Measurements from ENCODE around the gene NSF. TPM values are rescaled to one million over a fixed set of nuclear protein-coding genes. Genes with fewer than 3 reads are reported as not detected.
"Not testable (repeated sequence)": the region's sequence is repeated elsewhere in the genome, so short reads cannot be mapped to it uniquely, and the experiment has no call there.

NSF gene
- total and polyA plus RNA-seq, 12 donors = 7.5 to 101 (median 44.8) TPM

DNA sequence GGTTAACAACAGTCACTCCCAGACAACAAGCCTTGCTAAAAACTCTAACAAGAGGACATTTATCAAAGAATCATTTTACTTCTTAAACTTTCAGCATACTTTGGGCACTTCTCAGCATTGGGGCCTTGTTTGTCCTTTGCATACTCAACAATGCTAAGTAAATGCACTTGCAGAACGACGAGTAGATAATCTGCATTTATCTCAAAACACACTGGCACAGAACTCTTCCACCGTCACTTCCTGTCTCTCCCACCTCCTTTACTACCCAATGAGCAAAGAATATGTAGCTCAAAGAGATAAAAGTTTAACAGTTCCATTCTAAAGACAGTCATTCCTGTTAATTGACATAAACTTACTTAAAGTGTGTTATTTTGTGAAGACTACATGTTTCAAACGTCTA is 69.2 kb downstream of the NSF start:
- H3K36me3 ChIP-seq (replicated peaks in 1 of 2); H3K27ac ChIP-seq; H3K4me1 ChIP-seq (replicated peaks in 1 of 2); H3K4me3 ChIP-seq; DNase-seq; H3K27me3 ChIP-seq; H3K9me3 ChIP-seq (replicated peaks in 1 of 3); intact Hi-C loops (cut with DNase I): not testable (repeated sequence)
- 83% methylated on average over 2 of the region's 4 CpGs; no CpG with 5 or more reads in 3 of the 4 donors for WGBS, 4 donors

- H3K4me3 ChIP-seq; H3K4me1 ChIP-seq (replicated peaks in 1 of 2); DNase-seq; H3K9me3 ChIP-seq (replicated peaks in 1 of 3); intact Hi-C loops (cut with DNase I); H3K36me3 ChIP-seq (replicated peaks in 1 of 2); H3K27me3 ChIP-seq; H3K27ac ChIP-seq: not testable (repeated sequence)
- no CpG with 5 or more reads among the region's 1 CpG for WGBS, 4 donors
Observed at GRCh38 chr17:46663123-46663522, 72.7 kb downstream of the NSF start.

DNA sequence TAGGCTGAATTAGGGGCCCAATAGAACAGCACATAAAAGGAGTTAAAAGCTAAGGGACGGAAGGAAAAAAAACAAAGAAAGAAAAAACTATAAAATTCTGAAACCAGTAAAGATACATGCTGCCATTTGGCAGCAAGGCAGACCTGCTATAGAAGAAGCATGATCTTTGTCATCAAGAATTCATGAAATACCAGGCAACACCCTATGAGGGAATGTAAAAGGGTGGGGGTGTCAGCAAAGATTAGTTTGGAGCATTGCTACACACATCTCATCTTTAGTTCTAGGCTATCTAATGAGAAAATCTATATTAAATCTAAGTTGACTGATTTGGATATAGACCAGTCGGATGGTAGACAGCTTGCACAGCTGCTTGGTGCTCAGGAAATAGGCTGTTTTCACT is 73.1 kb downstream of the NSF start:
- H3K9me3 ChIP-seq (replicated peaks in 1 of 3); H3K36me3 ChIP-seq (replicated peaks in 1 of 2); intact Hi-C loops (cut with DNase I); DNase-seq; H3K4me3 ChIP-seq; H3K27ac ChIP-seq; H3K27me3 ChIP-seq; H3K4me1 ChIP-seq (replicated peaks in 1 of 2): not testable (repeated sequence)
- WGBS, 4 donors = no CpG with 5 or more reads among the region's 2 CpGs

- intact Hi-C loops (cut with DNase I); H3K9me3 ChIP-seq (replicated peaks in 1 of 3); H3K27me3 ChIP-seq; H3K36me3 ChIP-seq (replicated peaks in 1 of 2); H3K27ac ChIP-seq; H3K4me1 ChIP-seq (replicated peaks in 1 of 2); H3K4me3 ChIP-seq: not testable (repeated sequence)
- peak in 1 of 7 donors; percentile 4 for DNase-seq
- 70 to 83% (median 76%) methylated on average over 4 of the region's 5 CpGs for WGBS, 4 donors
Observed at GRCh38 chr17:46665969-46666368, 75.5 kb downstream of the NSF start.

DNA sequence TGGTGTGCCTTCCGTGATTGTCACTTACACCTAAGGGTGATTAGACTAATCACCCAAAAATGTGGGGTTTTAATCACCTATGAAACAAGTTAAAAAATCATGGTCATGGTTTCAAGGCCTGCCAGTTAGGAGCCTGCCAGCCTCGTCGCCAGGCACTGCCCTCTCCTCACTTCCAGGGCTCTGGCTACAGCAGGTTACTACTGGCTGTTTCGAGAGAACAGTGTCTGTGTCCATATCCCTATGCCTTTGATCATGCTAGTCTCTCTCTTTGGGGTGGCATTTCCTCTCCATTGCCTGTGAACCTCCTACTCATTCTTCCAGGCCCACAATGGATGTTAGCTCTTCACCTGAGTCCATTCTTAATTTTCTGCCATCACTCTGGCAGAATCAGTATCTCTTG is 80.3 kb downstream of the NSF start:
- H3K4me3 ChIP-seq; DNase-seq; H3K9me3 ChIP-seq (replicated peaks in 1 of 3); H3K36me3 ChIP-seq (replicated peaks in 1 of 2); H3K27ac ChIP-seq; H3K27me3 ChIP-seq; H3K4me1 ChIP-seq (replicated peaks in 1 of 2); intact Hi-C loops (cut with DNase I): not testable (repeated sequence)
- no CpG with 5 or more reads among the region's 4 CpGs for WGBS, 4 donors

DNA sequence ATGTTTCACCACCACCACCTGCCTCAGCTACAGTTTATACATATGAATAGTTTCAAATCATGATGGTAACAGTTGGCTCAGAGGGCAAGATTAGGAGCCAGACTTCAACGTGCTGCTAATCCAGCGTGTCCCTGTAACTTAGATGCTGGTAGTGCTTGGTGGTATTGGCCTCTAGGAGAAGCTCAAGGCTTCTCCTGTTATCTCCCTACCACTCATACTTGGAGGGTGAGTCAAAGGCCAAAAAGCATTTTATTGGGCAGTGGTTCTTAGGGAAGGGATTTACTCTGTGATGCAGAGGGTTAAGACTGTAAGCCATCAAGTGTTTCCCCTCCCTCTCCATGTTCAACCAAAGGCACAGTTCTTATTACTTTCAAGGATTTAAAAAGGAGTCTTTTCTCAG is 82.3 kb downstream of the NSF start:
- H3K27ac ChIP-seq; H3K27me3 ChIP-seq; DNase-seq; H3K36me3 ChIP-seq (replicated peaks in 1 of 2); H3K4me3 ChIP-seq; H3K4me1 ChIP-seq (replicated peaks in 1 of 2); H3K9me3 ChIP-seq (replicated peaks in 1 of 3); intact Hi-C loops (cut with DNase I): not testable (repeated sequence)
- WGBS, 4 donors = no CpG with 5 or more reads among the region's 2 CpGs

DNA sequence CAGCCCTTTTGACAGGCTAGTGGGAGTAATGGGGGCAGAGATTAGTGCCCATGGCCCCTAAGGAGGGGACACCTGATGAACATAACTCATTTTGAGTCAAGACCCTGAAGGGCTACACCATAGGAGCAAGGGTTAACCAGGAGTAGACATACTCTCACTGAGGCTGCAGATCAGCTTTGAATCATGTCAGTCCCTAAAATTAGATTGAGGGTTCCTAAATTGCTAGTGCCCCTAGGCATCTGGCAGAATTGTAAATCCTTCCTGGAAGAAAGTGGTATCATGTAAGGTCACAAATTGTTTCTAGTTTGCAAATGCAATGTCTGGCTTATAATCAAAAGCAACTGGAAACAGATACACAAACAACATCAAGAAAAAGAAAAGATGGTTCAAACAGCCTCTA is 87.3 kb downstream of the NSF start:
- H3K27me3 ChIP-seq; intact Hi-C loops (cut with DNase I); H3K27ac ChIP-seq: not testable (repeated sequence)

DNA sequence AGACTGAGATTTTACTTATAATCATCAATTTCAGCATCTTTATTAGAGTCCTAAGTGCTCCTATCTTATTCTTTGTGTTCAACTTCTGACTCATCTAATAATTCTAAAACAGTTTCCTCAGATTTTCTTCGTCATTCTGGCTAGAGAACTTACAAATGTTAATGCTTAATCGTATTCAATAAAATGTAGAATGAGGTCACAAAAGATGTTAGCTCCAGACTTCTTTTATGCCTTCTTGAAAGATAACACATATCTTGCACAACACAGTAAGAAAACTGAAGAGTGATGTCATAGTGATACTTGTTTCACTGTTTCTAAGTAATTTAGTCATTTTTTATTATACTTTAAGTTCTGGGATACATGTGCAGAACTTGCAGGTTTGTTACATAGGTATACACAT is 93.2 kb downstream of the NSF start:
- no CpG with 5 or more reads among the region's 2 CpGs for WGBS, 4 donors
- DNase-seq; H3K4me3 ChIP-seq; H3K36me3 ChIP-seq (replicated peaks in 1 of 2); intact Hi-C loops (cut with DNase I); H3K9me3 ChIP-seq (replicated peaks in 1 of 3); H3K27me3 ChIP-seq; H3K4me1 ChIP-seq (replicated peaks in 1 of 2); H3K27ac ChIP-seq: not testable (repeated sequence)

More for the DNA sequence above, 87.3 kb downstream of the NSF start:
- H3K36me3 ChIP-seq (replicated peaks in 1 of 2); H3K9me3 ChIP-seq (replicated peaks in 1 of 3); H3K4me1 ChIP-seq (replicated peaks in 1 of 2); DNase-seq; H3K4me3 ChIP-seq: not testable (repeated sequence)

- H3K4me1 ChIP-seq (replicated peaks in 1 of 2); H3K27me3 ChIP-seq; H3K36me3 ChIP-seq (replicated peaks in 1 of 2); H3K4me3 ChIP-seq; DNase-seq; H3K9me3 ChIP-seq (replicated peaks in 1 of 3); H3K27ac ChIP-seq; intact Hi-C loops (cut with DNase I): not testable (repeated sequence)
- WGBS, 4 donors = 70 to 100% (median 77%) methylated on average over 1 to 3 of the region's 4 CpGs
Observed at GRCh38 chr17:46685284-46685683, 94.8 kb downstream of the NSF start.

GRCh38 chr17:46692196-46692595 is 101.7 kb downstream of the NSF start:
- H3K4me1 ChIP-seq (replicated peaks in 1 of 2); H3K27me3 ChIP-seq; DNase-seq; H3K4me3 ChIP-seq; intact Hi-C loops (cut with DNase I); H3K9me3 ChIP-seq (replicated peaks in 1 of 3); H3K27ac ChIP-seq; H3K36me3 ChIP-seq (replicated peaks in 1 of 2): not testable (repeated sequence)
- 68 to 100% (median 78%) methylated on average over 1 of the region's 3 CpGs; no CpG with 5 or more reads in 1 of the 4 donors for WGBS, 4 donors

- WGBS, 4 donors = 77 to 91% (median 90%) methylated on average over 2 of the region's 3 CpGs; no CpG with 5 or more reads in 1 of the 4 donors
- H3K4me1 ChIP-seq (replicated peaks in 1 of 2); H3K27ac ChIP-seq; H3K9me3 ChIP-seq (replicated peaks in 1 of 3); DNase-seq; H3K4me3 ChIP-seq; H3K36me3 ChIP-seq (replicated peaks in 1 of 2); intact Hi-C loops (cut with DNase I); H3K27me3 ChIP-seq: not testable (repeated sequence)
Observed at GRCh38 chr17:46693283-46693682, 102.8 kb downstream of the NSF start.

GRCh38 chr17:46696522-46696921 is 106.1 kb downstream of the NSF start:
- H3K4me1 ChIP-seq (replicated peaks in 1 of 2); H3K27me3 ChIP-seq; H3K4me3 ChIP-seq; H3K36me3 ChIP-seq (replicated peaks in 1 of 2); DNase-seq; H3K27ac ChIP-seq; H3K9me3 ChIP-seq (replicated peaks in 1 of 3); intact Hi-C loops (cut with DNase I): not testable (repeated sequence)
- 83% methylated on average over 1 of the region's 3 CpGs; no CpG with 5 or more reads in 3 of the 4 donors for WGBS, 4 donors

All from adrenal gland (tissue), 12 donors.